Fibroblast of lung (primary cell): ENCODE results near the gene GABRE. TPM values are rescaled to one million over a fixed set of nuclear protein-coding genes. Genes with fewer than 3 reads are reported as not detected.

Experiments
- DNase-seq, 2 donors: peaks; one replicate each; pipeline versions ENCODE4 v3.0.0 to v3.0.0-alpha.2; 2010; ENCODE audit warnings: low read depth in 2 of 2
- H2AFZ ChIP-seq: 2 replicates; pipeline ENCODE4 v1.5.1; 2012; ENCODE audit warnings: low read length, control low read depth, inconsistent platforms
- H3K27ac ChIP-seq: 2 replicates; pipeline ENCODE4 v1.5.1; 2011; ENCODE audit warnings: low read length, control low read depth; ENCODE audit not compliant: insufficient read depth
- H3K27me3 ChIP-seq: 2 replicates; pipeline ENCODE4 v1.5.1; 2011; ENCODE audit warnings: mild to moderate bottlenecking, low read length; ENCODE audit not compliant: control insufficient read depth, insufficient read depth
- H3K36me3 ChIP-seq: 2 replicates; pipeline ENCODE4 v1.5.1; 2011; ENCODE audit warnings: low read length; ENCODE audit not compliant: control insufficient read depth, insufficient read depth
- H3K4me1 ChIP-seq: 2 replicates; pipeline ENCODE4 v1.5.1; 2011; ENCODE audit warnings: low read length; ENCODE audit not compliant: control insufficient read depth, insufficient read depth; ENCODE audit errors: extremely low read depth
- H3K4me2 ChIP-seq: 2 replicates; pipeline ENCODE4 v1.5.1; 2011; ENCODE audit warnings: low read length, control low read depth; ENCODE audit not compliant: insufficient read depth; ENCODE audit errors: extremely low read depth
- H3K4me3 ChIP-seq, 4 experiments: fragments of 200-600 bp in 1 of 4; sonication (generic) in 1 of 4; replicated peaks in 1 of 4; 2 replicates each; pipeline ENCODE4 v1.5.1; 2011 to 2016; ENCODE audit warnings: low read length in 4 of 4, low read depth in 3 of 4, mild to moderate bottlenecking in 3 of 4, control low read depth in 2 of 4, inconsistent platforms in 1 of 4, mixed read lengths in 1 of 4; ENCODE audit not compliant: insufficient read depth in 1 of 4; ENCODE audit errors: control extremely low read depth in 1 of 4
- H3K79me2 ChIP-seq: 2 replicates; pipeline ENCODE4 v1.5.1; 2012; ENCODE audit warnings: mild to moderate bottlenecking, low read length, inconsistent platforms; ENCODE audit not compliant: control insufficient read depth, insufficient read depth
- H3K9ac ChIP-seq: 2 replicates; pipeline ENCODE4 v1.5.1; 2011; ENCODE audit warnings: mild to moderate bottlenecking, low read length, control low read depth; ENCODE audit not compliant: insufficient read depth
- H3K9me3 ChIP-seq: 2 replicates; pipeline ENCODE4 v1.5.1; 2012; ENCODE audit warnings: low read depth, low read length; ENCODE audit not compliant: control insufficient read depth, insufficient read depth
- H4K20me1 ChIP-seq: 2 replicates; pipeline ENCODE4 v1.5.1; 2011; ENCODE audit warnings: low read length; ENCODE audit not compliant: control insufficient read depth, insufficient read depth; ENCODE audit errors: extremely low read depth
- CTCF ChIP-seq, 2 donors: IDR thresholded peaks in 1 of 2; conservative IDR thresholded peaks in 1 of 2; 1 replicate in 1 of 2; 2 replicates in 1 of 2; pipeline ENCODE4 v1.5.1; 2011 to 2012; ENCODE audit warnings: low read length in 2 of 2, control low read depth in 1 of 2, inconsistent platforms in 1 of 2, low read depth in 1 of 2, mild to moderate bottlenecking in 1 of 2
- EZH2 ChIP-seq: IDR thresholded peaks from 2 replicates; pipeline ENCODE4 v1.5.1; 2012; ENCODE audit warnings: low read length, control low read depth, mild to moderate bottlenecking; ENCODE audit errors: missing control alignments
- polyA plus RNA-seq, 2 donors: library from polyadenylated mRNA; depleted of rRNA in 1 of 2; stranded (reverse) in 1 of 2; unstranded in 1 of 2; fragments of >200 nt; gene quantifications; 2 replicates each; pipeline ENCODE4 v1.2.1, GENCODE V29; 2011 to 2012; ENCODE audit warnings: missing spikeins in 1 of 2
- total RNA-seq: library from RNA; depleted of rRNA; stranded (reverse); fragments of >200 nt; gene quantifications from 2 replicates; pipeline ENCODE4 v1.2.1, GENCODE V29; 2014

The GABRE gene
- total and polyA plus RNA-seq, 2 donors (not counting 1 experiment from before 2014, with no cell fraction given) = 2.0 to 3.8 TPM

- no peaks in the 10 kb centered on the region for H3K4me1 ChIP-seq
- H3K27me3 ChIP-seq = no peaks in the 10 kb centered on the region
- no peaks in the 10 kb centered on the region for H3K9me3 ChIP-seq
- TF ChIP-seq EZH2 (no peak), CTCF (conservative IDR thresholded peaks at IDR 0.05 in 1 of 2, IDR thresholded peaks at IDR 0.05 in 1 of 2; ENCODE audit: low read depth in 1 of 2, low read length in 2 of 2) (no peak)
- no peak overlapping the region for H3K4me3 ChIP-seq
- no peaks in the 10 kb centered on the region for H3K36me3 ChIP-seq
- no peak overlapping the region for H2AFZ ChIP-seq
- H3K27ac ChIP-seq = no peak overlapping the region
- no peak for DNase-seq
- H3K79me2 ChIP-seq = no peaks in the 10 kb centered on the region
- no peak overlapping the region for H3K4me2 ChIP-seq
- H4K20me1 ChIP-seq = no peaks in the 10 kb centered on the region
- H3K9ac ChIP-seq = no peak overlapping the region
Measured at GRCh38 chrX:151962034-151962433, 12.4 kb downstream of the GABRE start.

GRCh38 chrX:151958101-151958500 is 16.4 kb downstream of the GABRE start:
- H3K27me3 ChIP-seq = no peaks in the 10 kb centered on the region
- H3K9ac ChIP-seq = no peak overlapping the region
- DNase-seq = no peak
- H3K79me2 ChIP-seq = no peaks in the 10 kb centered on the region
- H3K36me3 ChIP-seq = no peaks in the 10 kb centered on the region
- H4K20me1 ChIP-seq = no peaks in the 10 kb centered on the region
- TF ChIP-seq EZH2 (no peak), CTCF (conservative IDR thresholded peaks at IDR 0.05 in 1 of 2, IDR thresholded peaks at IDR 0.05 in 1 of 2; ENCODE audit: low read depth in 1 of 2, low read length in 2 of 2) (no peak)
- H3K4me2 ChIP-seq = no peak overlapping the region
- no peak overlapping the region for H3K4me3 ChIP-seq
- no peak overlapping the region for H3K27ac ChIP-seq
- no peaks in the 10 kb centered on the region for H3K9me3 ChIP-seq
- no peak overlapping the region for H2AFZ ChIP-seq
- H3K4me1 ChIP-seq = no peaks in the 10 kb centered on the region

- Histone ChIP-seq H4K20me1 (no peaks in the 10 kb centered on the region), H3K4me1 (no peaks in the 10 kb centered on the region), H2AFZ (no peak overlapping the region), H3K4me3 (no peak overlapping the region), H3K27me3 (no peaks in the 10 kb centered on the region), H3K27ac (no peak overlapping the region), H3K4me2 (no peak overlapping the region), H3K36me3 (no peaks in the 10 kb centered on the region), H3K79me2 (no peaks in the 10 kb centered on the region), H3K9ac (no peak overlapping the region), H3K9me3 (no peaks in the 10 kb centered on the region)
- no peak for TF ChIP-seq EZH2
- no peak for TF ChIP-seq CTCF (conservative IDR thresholded peaks at IDR 0.05 in 1 of 2, IDR thresholded peaks at IDR 0.05 in 1 of 2; ENCODE audit: low read depth in 1 of 2, low read length in 2 of 2)
- no peak for DNase-seq
Measured at GRCh38 chrX:151954730-151955129, 19.7 kb downstream of the GABRE start.
